Amniotic epithelial cell (primary cell): ENCODE results near the gene MAMDC2.
A peak's percentile ranks its signal among the peaks of the same experiment; 100 is the strongest.
"Not testable (repeated sequence)": the region's sequence is repeated elsewhere in the genome, so short reads cannot be mapped to it uniquely, and the experiment has no call there.

ENCODE experiments used
- DNase-seq: peaks from one replicate; pipeline ENCODE4 v3.0.0-alpha.2; 2010; ENCODE audit warnings: low read depth

Gene MAMDC2

DNA sequence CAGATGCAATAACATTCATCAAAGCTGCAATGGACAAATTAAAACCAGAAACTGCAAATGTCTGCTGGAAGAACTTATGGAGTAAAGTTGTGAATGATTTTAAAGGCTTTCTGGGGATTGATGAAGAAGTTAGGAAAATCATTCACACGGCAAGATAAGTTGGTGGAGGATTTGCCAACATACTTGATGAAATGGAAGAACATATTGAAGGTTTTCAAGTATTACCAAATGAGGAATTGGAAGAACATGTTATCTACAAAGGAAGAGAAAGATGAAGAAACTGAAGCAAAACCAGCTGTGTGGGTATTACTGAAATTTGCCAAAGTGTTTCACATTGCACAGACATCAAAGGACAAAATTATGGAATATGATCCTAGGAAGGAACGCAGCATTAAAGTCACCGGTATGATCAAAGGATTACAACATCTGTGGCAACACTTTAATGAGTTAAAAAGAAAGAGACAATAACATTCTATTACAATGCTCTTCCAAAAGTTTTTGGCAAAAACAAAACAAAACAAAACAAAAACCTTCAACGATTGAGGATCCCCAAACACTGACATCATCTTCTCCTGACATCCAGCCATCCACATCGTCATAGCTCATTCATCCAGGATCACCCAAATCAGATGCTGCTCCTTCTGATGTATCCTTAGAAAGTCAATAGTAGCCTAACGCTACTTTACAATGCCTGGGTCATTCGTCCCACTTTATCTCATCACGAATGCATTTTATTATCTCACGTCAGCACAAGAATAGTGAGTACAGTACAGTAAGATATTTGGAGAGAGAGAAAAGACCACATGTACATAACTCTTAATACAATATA is 153.8 kb downstream of the MAMDC2 start:
- no peak for DNase-seq

DNA sequence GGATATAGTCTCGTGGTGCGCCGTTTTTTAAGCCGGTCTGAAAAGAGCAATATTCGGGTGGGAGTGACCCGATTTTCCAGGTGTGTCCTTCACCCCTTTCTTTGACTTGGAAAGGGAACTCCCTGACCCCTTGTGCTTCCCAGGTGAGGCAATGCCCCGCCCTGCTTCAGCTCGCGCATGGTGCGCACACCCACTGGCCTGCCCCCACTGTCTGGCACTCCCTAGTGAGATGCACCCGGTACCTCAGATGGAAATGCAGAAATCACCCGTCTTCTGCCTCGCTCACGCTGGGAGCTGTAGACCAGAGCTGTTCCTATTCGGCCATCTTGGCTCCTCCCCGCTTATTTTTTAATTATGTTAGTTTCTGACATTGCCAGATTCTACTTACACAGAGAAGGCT is 161.1 kb downstream of the MAMDC2 start:
- DNase-seq: not testable (repeated sequence)

DNA sequence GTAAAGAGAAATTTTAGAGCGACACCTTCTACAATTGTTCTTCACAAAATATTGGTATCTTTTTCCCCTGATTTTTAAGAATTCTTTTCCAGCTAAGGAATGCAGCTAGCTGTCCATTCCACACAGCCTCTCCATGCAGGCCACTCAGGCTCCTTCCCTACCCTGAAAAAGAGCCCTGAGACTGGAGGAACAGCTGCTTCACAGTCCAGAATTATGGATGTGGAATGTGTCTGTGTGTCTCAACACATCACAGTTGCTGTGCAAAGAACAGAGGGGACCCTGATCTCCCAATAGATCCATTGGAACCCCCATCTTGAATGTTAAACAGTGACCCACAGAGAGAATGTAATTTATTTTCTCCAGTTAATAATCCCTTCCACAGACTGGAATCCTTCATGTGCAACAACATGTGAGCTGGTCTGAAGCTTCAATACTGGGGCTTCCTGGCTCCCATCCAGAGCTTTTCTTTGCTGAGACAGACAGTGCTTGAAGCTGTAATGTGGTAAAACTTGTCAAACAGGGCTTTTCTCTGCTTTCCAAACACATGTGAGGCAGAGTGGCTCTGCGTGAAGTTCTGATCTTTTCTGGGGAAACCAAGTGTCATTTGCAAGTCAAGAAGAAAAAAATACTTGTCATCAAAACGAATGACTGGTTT is 161.8 kb downstream of the MAMDC2 start:
- no peak for DNase-seq

DNA sequence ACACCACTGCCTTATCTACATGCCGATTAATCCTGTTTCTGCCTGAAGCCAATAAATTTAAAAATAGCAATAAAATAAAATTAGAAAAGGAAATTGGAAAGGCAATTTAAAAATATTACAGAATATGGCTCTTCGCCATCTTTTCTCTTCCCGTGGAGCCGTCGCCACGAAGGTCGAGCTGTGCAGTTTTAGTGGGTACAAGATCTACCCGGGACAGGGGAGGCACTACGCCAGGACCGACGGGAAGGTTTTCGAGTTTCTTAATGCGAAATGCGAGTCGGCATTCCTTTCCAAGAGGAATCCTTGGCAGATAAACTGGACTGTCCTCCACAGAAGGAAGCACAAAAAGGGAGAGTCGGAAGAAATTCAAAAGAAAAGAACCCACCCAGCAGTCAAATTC is 173.4 kb downstream of the MAMDC2 start:
- DNase-seq: no peak

DNA sequence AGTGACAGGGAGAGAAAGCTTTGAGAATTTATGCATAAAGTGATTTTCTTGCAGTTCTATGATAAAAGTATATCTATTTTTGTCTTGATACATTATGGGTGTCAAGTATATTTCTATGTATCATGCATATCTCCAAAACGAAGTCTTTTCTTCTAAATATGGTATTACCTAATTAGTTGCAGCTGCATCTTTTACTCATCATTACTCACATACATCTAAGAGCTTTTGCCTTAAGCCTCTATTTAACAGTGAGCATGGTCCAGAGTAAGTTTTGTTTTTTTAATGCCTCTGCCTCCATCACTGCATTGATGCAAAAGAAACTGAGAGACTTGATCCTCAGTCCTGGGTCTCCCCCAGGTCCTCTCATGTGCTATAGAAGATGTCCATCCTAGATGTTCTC is 175.1 kb downstream of the MAMDC2 start:
- DNase-seq: no peak

DNA sequence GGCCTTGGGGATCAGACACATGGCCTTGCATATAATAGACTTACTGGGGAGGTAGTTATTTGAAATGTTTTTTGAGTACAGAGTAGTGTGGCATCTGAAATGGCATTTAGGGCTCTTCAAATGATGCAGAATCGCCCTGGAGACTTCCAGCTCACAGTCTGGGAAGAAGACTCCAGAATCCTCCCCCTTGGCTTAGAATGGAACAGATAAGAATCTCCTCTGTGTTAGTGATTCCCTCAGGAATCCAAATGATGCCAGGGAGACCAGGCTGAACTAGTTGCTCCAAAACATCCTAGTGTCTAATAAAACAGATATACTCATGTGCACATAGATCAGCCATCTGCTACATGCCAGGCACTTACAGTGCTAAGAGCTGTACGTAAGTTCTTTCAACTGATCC is 176.6 kb downstream of the MAMDC2 start:
- no peak for DNase-seq

DNA sequence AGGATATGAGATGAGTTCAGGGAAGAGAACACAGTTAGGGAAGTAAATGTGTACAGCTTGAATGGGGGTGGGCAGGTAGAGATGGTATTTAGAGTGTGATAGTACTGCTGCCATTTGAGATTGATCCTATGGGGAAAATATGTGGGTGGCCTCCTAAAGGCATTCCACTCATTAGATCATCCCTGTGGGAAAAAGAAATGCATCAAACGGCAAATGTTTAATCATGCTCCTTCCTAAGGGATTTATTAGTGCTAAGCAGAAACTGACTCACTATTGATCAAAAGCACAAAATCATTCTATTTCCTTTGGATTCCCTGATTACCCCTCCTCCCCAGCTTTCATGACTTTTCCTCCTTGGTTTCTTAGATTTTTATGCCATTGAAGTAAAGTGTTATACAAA is 178.7 kb downstream of the MAMDC2 start:
- DNase-seq: no peak

DNA sequence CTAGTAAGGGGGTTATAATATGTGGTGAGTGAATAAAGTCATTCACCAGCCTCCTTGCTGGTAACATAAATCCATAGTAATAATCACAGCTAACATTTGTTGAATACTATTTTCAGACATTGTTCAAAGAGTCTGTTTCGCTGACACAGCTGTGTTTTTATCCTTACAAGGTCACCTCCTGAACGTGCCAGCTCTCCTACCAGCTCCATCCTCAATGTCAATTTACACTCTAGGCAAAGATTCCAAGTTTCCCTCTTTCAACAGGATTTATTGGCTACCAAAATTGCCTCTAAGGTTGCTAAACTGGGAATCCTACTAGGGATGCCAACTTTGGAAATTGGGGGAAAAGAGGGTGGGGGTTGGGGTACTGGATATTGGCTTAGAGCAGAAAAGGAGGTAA is 184.5 kb downstream of the MAMDC2 start:
- DNase-seq: no peak

DNA sequence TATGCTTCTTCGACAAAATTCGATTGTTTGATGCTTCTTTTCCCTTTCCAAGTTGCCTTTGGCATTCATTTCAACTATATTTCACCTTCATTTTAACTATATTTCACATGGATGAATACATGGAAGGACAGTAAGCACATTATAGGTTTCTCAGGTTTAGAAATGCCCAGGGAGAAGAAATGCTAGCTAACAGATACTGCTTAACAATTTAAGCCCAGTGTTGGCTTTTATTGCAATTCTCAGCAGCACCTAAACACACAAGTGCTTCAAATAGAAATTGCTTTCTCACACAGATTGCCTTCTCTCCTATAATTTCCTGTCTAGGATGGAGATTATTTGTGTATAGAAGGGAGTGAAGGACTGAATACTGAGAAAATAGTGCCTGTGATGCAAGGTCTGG is 185.0 kb downstream of the MAMDC2 start:
- DNase-seq: no peak

DNA sequence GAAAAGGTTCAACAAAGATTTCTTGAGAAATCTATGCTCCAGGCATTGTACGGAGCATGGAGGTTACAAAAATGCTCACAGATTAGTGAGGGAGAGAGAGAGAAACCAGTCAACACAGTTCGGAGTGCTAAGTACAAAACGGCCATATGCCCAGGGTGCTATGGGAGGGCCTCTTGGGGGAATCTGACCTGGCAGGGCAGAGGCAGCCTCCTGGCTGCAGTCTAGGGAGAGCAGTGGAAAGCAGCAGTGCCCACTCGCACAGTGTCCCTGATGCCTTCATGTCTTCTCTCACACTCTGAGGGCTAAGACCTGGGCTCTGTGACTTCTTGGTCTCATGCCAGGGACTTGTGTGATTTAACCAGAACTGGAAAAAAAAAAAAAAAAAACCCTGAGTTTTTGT is 185.4 kb downstream of the MAMDC2 start:
- DNase-seq: peak; percentile 26

DNA sequence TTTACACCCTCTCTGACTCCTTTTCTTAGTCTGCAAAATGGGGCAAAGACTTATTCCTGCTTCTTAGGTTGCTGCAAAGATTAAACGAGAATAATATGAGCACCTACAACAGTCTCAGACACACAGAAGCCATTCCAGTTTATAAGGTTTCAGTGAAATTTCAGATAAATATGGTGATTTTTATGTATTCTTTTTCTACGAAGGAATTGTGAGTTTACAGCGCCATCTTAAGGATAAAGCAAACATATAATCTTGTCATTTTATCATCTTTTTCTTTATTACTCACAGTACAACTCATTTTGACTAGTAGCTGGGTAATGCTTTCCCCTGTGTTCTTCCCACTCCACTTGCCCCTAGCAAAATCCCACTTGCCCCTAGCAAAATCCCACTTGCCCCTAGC is 185.9 kb downstream of the MAMDC2 start:
- peak; percentile 49 for DNase-seq

DNA sequence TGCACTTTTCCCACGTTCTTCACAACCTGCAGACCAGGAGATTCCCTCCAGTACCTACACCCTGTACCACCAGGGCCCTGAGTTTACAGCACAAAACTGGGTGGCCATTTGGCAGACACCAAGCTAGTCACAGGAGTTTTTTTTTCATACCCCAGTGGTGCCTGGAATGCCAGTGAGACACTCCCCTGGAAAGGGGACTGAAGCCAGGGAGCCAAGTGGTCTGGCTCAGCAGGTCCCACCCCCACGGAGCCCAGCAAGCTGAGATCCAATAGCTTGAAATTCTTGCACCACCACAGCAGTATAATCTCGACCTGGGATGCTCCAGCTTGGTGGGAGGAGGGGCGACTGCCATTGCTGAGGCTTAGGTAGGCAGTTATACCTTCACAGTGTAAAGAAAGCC is 188.8 kb downstream of the MAMDC2 start:
- no peak for DNase-seq

DNA sequence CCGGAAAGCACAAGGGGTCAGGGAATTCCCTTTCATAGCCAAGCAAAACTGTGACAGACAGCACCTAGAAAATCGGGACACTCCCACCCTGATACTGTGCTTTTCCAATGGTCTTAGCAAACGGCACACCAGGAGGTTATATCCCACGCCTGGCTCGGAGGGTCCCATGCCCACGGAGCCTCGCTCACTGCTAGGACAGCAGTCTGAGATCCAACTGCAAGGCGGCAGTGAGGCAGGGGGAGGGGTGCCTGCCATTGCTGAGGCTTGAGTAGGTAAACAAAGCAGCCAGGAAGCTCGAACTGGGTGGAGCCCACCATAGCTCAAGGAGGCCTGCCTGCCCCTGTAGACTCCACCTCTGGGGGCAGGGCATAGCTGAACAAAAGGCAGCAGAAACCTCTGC is 190.6 kb downstream of the MAMDC2 start:
- DNase-seq: not testable (repeated sequence)

DNA sequence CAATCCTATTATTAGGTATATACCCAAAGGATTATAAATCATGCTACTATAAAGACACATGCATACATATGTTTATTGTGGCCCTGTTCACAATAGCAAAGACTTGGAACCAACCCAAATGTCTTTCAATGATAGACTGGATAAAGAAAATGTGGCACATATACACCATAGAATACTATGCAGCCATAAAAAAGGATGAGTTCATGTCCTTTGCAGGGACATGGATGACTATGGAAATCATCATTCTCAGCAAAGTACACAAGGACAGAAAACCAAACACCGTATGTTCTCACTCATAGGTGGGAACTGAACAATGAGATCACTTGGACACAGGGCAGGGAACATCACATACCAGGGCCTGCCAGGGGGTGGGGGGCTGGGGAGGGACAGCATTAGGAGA is 202.3 kb downstream of the MAMDC2 start:
- DNase-seq: not testable (repeated sequence)

DNA sequence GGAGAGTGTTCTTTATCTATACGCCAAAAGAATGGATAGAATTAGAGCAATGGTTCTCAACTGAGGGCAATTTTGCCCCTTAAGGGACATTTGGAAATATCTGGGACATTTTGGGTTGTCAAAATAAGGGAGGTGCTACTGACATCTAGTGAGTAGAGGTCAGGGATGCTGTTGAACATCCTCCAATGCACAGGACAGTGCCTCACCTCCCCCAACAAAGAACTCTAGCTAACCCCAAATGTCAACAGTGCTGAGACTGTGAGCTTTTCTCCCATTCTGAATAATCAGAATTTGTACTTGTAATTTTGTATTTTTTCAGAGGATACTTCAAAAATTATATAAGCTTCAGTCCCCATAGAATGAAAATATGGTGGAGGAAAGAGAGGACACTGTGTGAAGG is 206.6 kb downstream of the MAMDC2 start:
- DNase-seq: no peak

DNA sequence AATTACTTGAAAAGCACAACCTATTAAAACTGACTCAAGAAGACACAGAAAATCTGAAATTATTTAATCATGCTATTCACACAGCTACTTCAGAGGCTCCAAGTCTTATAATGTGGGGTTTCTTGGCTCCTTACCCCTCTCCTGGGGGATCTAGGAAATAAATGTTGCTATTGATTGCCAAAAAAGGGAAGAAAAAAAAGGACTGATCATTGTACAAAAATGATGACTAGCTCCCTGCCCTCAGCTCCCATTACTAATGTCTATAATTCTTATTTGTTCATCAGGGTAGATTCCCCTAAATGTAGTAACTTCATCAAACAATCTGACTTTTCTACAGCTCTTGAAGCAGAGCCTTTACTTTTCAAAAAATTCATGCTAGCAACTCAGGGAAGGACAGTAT is 211.8 kb downstream of the MAMDC2 start:
- DNase-seq: no peak

DNA sequence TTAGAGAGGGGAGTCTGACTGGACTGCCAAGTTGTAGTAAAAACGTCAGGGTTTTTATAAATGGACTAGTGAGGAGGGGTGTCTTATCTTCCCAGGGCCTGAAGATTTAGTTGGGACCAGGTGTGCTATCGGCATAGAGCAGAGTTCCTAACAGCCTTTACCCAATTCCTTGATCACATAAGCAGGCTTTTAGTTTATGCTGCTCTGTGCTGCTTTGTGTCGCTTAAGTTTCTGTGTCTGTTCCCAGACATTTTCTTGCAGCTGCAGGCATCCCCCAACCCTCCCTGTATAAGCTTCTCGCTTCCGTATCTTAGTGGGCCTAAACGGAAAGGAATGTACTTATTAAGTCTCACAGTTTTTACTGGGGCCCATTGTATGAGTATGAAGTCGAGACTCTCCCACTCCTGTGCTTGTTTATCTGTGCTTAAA is 212.5 kb downstream of the MAMDC2 start:
- peak; percentile 84 for DNase-seq

DNA sequence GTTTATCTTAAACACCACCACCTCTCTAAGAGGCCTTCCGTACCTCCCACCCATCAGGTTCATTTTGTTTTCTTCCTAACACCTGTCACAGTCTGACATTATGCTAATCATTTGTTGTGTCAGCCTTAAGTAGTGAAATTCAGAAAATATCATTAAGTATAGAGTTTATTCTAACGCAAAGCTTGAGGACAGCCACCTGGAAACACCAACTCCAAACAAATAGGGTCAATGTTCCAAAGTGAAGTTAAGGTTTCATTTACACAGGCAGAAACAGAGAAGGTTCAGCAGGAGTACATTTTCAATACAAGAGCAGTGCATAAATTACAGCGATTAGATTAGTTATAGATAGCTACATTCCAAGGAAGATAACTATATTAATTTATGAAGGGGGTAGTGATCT is 213.9 kb downstream of the MAMDC2 start:
- no peak for DNase-seq

DNA sequence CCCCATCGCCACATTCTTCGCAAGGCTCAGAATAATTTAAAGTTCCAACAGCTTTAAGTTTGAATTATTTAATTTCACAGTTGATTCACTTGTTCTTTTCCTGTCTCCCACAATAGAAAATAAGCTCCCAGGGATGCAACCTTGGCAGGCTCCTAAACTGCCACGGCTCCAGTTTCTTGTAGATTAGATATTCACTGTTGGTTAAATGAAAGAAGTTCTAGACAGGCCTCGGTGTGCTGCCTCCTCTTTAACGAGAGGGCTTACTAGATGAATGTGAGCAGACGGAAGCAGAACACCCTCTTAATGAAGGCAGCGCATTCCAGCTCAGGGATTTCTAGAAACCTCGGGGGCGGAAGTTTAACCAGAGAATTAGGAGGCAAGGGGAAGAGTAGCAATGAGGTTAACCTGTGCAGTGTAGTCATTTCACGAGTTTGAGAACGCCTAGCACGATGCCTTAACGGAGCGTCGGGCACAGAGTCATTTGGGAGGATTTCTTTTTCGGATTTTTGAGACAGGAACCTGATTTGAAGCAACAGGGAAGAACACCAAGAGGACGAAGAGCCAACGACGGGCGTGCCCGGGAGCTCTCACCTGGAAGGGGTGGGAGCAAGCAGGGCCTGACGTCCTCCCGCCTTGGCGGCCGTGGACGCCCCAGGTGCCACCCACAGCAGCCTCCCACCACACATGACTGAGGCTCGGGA is 214.5 kb downstream of the MAMDC2 start:
- peak; percentile 51 for DNase-seq

DNA sequence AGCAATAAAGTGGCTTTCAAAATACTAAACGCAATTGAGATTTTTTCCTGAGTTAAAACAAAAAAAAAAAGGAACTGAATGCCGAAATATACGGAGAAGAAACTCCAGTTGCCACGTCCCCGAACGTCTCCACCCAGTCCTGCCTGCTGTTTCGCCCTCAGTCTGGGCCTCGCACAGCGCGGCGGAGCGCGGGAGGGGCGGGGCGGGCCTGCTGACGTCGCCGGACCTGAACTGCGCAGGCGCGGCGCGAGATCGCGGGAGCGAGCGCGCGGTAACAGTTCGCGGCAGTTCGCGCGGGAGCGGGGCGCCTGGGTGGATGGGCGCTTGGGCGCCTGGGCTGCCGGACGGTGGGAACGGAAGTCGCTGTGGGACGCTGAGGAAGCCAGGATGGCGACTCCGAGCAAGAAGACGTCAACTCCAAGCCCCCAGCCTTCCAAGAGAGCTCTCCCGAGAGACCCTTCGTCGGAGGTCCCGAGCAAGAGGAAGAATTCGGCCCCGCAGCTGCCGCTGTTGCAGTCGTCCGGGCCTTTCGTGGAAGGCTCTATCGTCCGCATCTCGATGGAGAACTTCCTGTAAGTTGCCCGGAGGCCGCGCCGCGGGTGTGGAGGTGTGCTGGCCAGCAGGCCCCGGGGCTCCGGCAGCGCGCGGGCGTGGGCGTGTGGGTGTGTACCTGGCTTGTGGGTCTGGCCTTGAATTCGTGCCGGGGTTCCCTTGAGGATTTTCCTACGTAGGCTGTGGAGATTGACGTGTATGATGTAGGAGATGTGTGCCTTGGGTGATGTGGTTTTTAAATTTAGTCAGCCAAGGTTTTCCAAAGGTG is 215.3 kb downstream of the MAMDC2 start, which contains the start of gene SMC5:
SMC5 (plus strand) TSS at position 287 of the 820 bp plus-strand sequence; CDS start at position 388, 101 bp downstream.
- peak; percentile 85 for DNase-seq

DNA sequence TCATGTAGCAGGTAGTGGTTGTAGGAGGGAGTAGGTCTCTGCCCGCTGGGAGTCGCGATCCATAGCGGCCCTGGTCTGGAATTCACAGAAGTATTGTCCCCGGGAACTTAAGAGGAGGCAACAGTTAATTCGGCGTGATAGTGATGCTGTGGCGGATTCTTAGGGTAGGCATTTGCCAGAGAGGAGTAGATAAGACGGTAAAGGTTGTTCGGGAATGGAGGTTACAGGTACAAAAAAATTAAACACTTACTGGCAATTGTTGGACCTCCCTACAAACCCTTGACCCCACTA is 215.8 kb downstream of the MAMDC2 start:
- no peak for DNase-seq

DNA sequence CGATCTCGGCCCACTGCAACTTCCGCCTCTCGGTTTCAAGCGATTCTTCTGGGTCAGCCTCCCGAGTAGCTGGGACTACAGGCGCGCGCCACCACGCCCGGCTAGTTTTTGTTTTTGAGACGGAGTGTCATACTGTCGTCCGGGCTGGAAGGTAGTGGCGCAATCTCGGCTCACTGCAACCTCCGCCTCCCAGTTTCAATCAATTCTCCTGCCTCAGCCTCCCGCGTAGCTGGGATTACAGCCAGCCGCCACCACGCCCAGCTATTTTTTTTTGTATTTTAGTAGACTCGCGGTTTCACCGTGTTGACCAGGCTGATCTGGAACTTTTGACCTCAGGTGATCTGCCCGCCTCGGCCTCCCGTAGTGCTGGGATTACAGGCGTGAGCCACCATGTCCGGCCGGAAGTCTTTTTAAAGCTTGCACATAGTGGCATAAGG is 216.4 kb downstream of the MAMDC2 start:
- DNase-seq: no peak
